Ramos (cell line): Measurements from ENCODE around the gene STPG3.

Experiments used
- in situ Hi-C: fragments of 300-500 bp; cut with MboI; formaldehyde crosslinking; loops from one replicate; pipeline ENCODE4 v1.14.3; 2022; ENCODE audit warnings: low sequenced_read_pairs; ENCODE audit not compliant: unreplicated experiment

STPG3 gene

GRCh38 chr9:137251194-137251461 lies at the start of gene STPG3:
Gene STPG3, plus strand, starts transcription at chr9:137251286. Its CDS starts 1 bp downstream, at chr9:137251287.
- in situ Hi-C loops: no loop called here

GRCh38 chr9:137202966-137203365 lies 48.1 kb upstream of the STPG3 start:
- in situ Hi-C loops: no loop called here

- in situ Hi-C loops: no loop called here
These were observed 46.4 kb upstream of the STPG3 start for GRCh38 chr9:137204731-137205125.

- in situ Hi-C loops: no loop called here
These were observed 45.7 kb upstream of the STPG3 start, which contains the start of the genes NDOR1 and TMEM203 for GRCh38 chr9:137205126-137206069. Gene NDOR1, plus strand, starts transcription at chr9:137205700. Its CDS starts 78 bp downstream, at chr9:137205778. Gene TMEM203, minus strand, starts transcription at chr9:137205648. Its CDS starts 234 bp downstream, at chr9:137205414.

- in situ Hi-C loops: no loop called here
These were observed 44.5 kb upstream of the STPG3 start for GRCh38 chr9:137206602-137207001.

- in situ Hi-C loops: no loop called here
These were observed 39.6 kb upstream of the STPG3 start for GRCh38 chr9:137211532-137211931.

GRCh38 chr9:137212520-137212919 lies 38.6 kb upstream of the STPG3 start:
- in situ Hi-C loops: no loop called here

- in situ Hi-C loops: no loop called here
These were observed 37.7 kb upstream of the STPG3 start for GRCh38 chr9:137213160-137214060.

GRCh38 chr9:137214620-137215019 lies 36.5 kb upstream of the STPG3 start:
- in situ Hi-C loops: no loop called here

- in situ Hi-C loops: no loop called here
These were observed 35.7 kb upstream of the STPG3 start for GRCh38 chr9:137215196-137215986.

GRCh38 chr9:137216188-137216965 lies 34.7 kb upstream of the STPG3 start:
- in situ Hi-C loops: no loop called here

GRCh38 chr9:137217276-137218211 lies 33.5 kb upstream of the STPG3 start:
- in situ Hi-C loops: no loop called here

- in situ Hi-C loops: no loop called here
These were observed 32.8 kb upstream of the STPG3 start for GRCh38 chr9:137218212-137218753.

GRCh38 chr9:137218754-137219271 lies 32.3 kb upstream of the STPG3 start:
- in situ Hi-C loops: no loop called here

- in situ Hi-C loops: no loop called here
These were observed 31.2 kb upstream of the STPG3 start for GRCh38 chr9:137219757-137220316.

GRCh38 chr9:137220317-137221094 lies 30.6 kb upstream of the STPG3 start:
- in situ Hi-C loops: no loop called here

GRCh38 chr9:137221095-137221505 lies 30.0 kb upstream of the STPG3 start:
- in situ Hi-C loops: no loop called here
